Osteocyte (in vitro differentiated cells): ENCODE data around the gene HNRNPA0. TPM values are rescaled to one million over a fixed set of nuclear protein-coding genes. Genes with fewer than 3 reads are reported as not detected.

Experiments used
- DNase-seq: peaks from one replicate; pipeline ENCODE4 v3.0.0; 2021; ENCODE audit warnings: mixed read lengths; ENCODE audit not compliant: unreplicated experiment; ENCODE audit errors: extremely low spot score
- H3K27ac Mint-ChIP-seq: one replicate; pipeline ENCODE4 v1.8.0; 2021; ENCODE audit warnings: mild to moderate bottlenecking, mixed read lengths; ENCODE audit not compliant: unreplicated experiment
- H3K27me3 Mint-ChIP-seq: one replicate; pipeline ENCODE4 v1.8.0; 2021; ENCODE audit warnings: mixed read lengths; ENCODE audit not compliant: unreplicated experiment
- H3K36me3 Mint-ChIP-seq: one replicate; pipeline ENCODE4 v1.8.0; 2021; ENCODE audit warnings: mixed read lengths; ENCODE audit not compliant: unreplicated experiment
- H3K4me1 Mint-ChIP-seq: one replicate; pipeline ENCODE4 v1.8.0; 2021; ENCODE audit warnings: mixed read lengths; ENCODE audit not compliant: unreplicated experiment
- H3K4me3 Mint-ChIP-seq: one replicate; pipeline ENCODE4 v1.8.0; 2021; ENCODE audit warnings: mild to moderate bottlenecking, moderate library complexity, mixed read lengths; ENCODE audit not compliant: unreplicated experiment
- H3K9me3 Mint-ChIP-seq: one replicate; pipeline ENCODE4 v1.8.0; 2021; ENCODE audit warnings: mixed read lengths; ENCODE audit not compliant: unreplicated experiment
- total RNA-seq: library from RNA; stranded (reverse); gene quantifications from 2 replicates; pipeline ENCODE4 v1.2.1, GENCODE V29; 2021
- TF ChIP-seq, protein P1 (sequence below): fragments of 200-600 bp; sonication (generic); IDR thresholded peaks from 2 replicates; pipeline ENCODE4 v1.5.0; 2021; ENCODE audit warnings: antibody characterized with exemption, mild to moderate bottlenecking, moderate library complexity

Gene HNRNPA0
- total RNA-seq, 1 donor from 2014 or later, result 43.3 TPM

DNA sequence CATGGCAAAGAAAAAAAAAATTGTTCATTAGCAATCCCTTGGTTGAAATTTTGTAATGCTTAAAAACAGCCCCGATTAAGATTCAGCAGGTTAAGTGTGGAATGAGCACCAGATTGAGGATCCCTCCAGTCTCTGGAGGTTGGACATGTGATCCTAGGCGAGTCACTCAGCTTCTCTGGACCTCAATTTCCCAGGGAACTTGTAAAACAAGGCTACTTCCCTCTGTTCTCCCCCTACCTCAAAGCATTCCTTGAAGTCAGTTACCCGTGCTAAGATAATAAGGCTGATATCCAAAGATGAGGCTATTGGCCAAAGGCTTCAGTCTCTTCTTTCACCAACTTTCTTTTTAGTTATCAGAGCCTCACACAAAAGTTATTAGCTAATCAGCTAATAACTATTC is 21.2 kb downstream of the HNRNPA0 start:
- H3K36me3 Mint-ChIP-seq, result peaks cover 1% of the 10 kb centered on the region
- no peak overlapping the region for H3K4me3 Mint-ChIP-seq
- TF ChIP-seq, protein P1, sequence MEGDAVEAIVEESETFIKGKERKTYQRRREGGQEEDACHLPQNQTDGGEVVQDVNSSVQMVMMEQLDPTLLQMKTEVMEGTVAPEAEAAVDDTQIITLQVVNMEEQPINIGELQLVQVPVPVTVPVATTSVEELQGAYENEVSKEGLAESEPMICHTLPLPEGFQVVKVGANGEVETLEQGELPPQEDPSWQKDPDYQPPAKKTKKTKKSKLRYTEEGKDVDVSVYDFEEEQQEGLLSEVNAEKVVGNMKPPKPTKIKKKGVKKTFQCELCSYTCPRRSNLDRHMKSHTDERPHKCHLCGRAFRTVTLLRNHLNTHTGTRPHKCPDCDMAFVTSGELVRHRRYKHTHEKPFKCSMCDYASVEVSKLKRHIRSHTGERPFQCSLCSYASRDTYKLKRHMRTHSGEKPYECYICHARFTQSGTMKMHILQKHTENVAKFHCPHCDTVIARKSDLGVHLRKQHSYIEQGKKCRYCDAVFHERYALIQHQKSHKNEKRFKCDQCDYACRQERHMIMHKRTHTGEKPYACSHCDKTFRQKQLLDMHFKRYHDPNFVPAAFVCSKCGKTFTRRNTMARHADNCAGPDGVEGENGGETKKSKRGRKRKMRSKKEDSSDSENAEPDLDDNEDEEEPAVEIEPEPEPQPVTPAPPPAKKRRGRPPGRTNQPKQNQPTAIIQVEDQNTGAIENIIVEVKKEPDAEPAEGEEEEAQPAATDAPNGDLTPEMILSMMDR, result no peak
- no peaks in the 10 kb centered on the region for H3K27me3 Mint-ChIP-seq
- H3K27ac Mint-ChIP-seq, result no peak overlapping the region
- peaks cover 3% of the 10 kb centered on the region for H3K4me1 Mint-ChIP-seq
- H3K9me3 Mint-ChIP-seq, result peaks cover 4% of the 10 kb centered on the region
- DNase-seq, result no peak

DNA sequence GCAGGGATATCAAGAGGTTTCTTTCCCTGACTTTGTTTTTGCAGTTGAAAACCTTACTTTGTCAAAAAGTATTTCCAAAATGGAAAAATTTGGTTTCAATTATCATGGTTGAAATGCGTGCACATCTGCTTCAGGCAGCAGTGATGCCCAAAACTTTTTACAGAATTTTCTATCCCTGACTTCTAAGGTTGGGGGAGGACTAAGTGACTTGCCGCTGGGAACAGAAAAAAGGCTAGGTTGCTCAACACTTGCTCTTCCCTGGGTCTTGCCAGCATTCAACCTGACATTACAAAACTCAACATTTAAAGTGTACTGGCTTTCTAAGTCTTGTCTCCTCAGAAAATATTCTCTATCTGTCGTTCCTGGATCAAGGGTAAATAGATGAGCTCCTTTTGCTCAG is 23.0 kb downstream of the HNRNPA0 start:
- TF ChIP-seq, protein P1, result no peak
- Mint-ChIP-seq H3K9me3 (no peaks in the 10 kb centered on the region), H3K4me3 (no peak overlapping the region), H3K36me3 (no peaks in the 10 kb centered on the region), H3K27ac (no peak overlapping the region), H3K4me1 (peaks cover 3% of the 10 kb centered on the region), H3K27me3 (no peaks in the 10 kb centered on the region)
- DNase-seq, result no peak

GRCh38 chr5:137730336-137730735 is 23.8 kb downstream of the HNRNPA0 start:
- H3K4me3 Mint-ChIP-seq, result no peak overlapping the region
- H3K4me1 Mint-ChIP-seq, result peaks cover 3% of the 10 kb centered on the region
- DNase-seq, result no peak
- TF ChIP-seq, protein P1, result no peak
- no peak overlapping the region for H3K27ac Mint-ChIP-seq
- H3K36me3 Mint-ChIP-seq, result no peaks in the 10 kb centered on the region
- no peaks in the 10 kb centered on the region for H3K27me3 Mint-ChIP-seq
- no peaks in the 10 kb centered on the region for H3K9me3 Mint-ChIP-seq

GRCh38 chr5:137728048-137728447 is 26.1 kb downstream of the HNRNPA0 start:
- Mint-ChIP-seq H3K4me1 (peaks cover 3% of the 10 kb centered on the region), H3K36me3 (no peaks in the 10 kb centered on the region), H3K9me3 (no peaks in the 10 kb centered on the region), H3K27me3 (no peaks in the 10 kb centered on the region), H3K4me3 (no peak overlapping the region), H3K27ac (no peak overlapping the region)
- no peak for DNase-seq
- TF ChIP-seq, protein P1, result no peak

- TF ChIP-seq, protein P1, result no peak
These were observed 26.5 kb downstream of the HNRNPA0 start for GRCh38 chr5:137727623-137728022.

More at GRCh38 chr5:137727623-137728022, 26.5 kb downstream of the HNRNPA0 start:
- H3K4me3 Mint-ChIP-seq, result no peak overlapping the region
- H3K27me3 Mint-ChIP-seq, result no peaks in the 10 kb centered on the region
- H3K4me1 Mint-ChIP-seq, result peaks cover 3% of the 10 kb centered on the region
- H3K36me3 Mint-ChIP-seq, result no peaks in the 10 kb centered on the region
- no peaks in the 10 kb centered on the region for H3K9me3 Mint-ChIP-seq
- H3K27ac Mint-ChIP-seq, result no peak overlapping the region
- no peak for DNase-seq
